Heart left ventricle (tissue), 13 donors: ENCODE results near the gene CIC.
A peak's percentile ranks its signal among the peaks of the same experiment; 100 is the strongest.

Source experiments
- CTCF ChIP-seq, 12 donors: fragments of 200-600 bp; sonication (generic) in 4 of 12; IDR thresholded peaks; one replicate each; pipeline versions ENCODE4 v1.5.0 to v1.8.0; 2018 to 2022; ENCODE audit warnings: antibody characterized with exemption in 12 of 12, mild to moderate bottlenecking in 5 of 12
- POLR2A ChIP-seq, 2 donors: fragments of 450-650 bp; IDR thresholded peaks; one replicate each; pipeline ENCODE4 v1.6.1; 2017; ENCODE audit warnings: antibody characterized with exemption in 2 of 2, mild to moderate bottlenecking in 2 of 2, moderate library complexity in 2 of 2
- donor health status: ischemic (EF 13 %, LVEDD 7.1; RV severe dilation, severe dysfunction).
- donor health status: DM: no; HTN: yes; CAD: no.
- donor health status: DM: no; HTN: no; CAD: no.
- donor health status: ischemic (EF 25% LVEDD 6.9; RV normal size, moderate dysfunction).
- donor health status: ischemic (EF 25% LVEDD 5.7; RV mildly dilated, moderate dysfunction).
- donor health status: ischemic (EF 35%, LVEDD 5.7; RV mildly dilated, moderate dysfunction).
- donor health status: nonischemic (EF 11% LVEDD 7.7; RV severe dilation, severe dysfunction).
- donor health status: DM: yes; HTN: yes; CAD: no.
- donor health status: PGD.
- donor health status: ischemic (EF 29% LVEDD 5.4; RV normal size, mild dysfunction).
- donor health status: nonischemic (EF 23%, LVEDD 6.1; RV moderate dilation, normal function).

GRCh38 chr19:42219812-42220750 is 49.0 kb upstream of the CIC start, which contains the start of gene ZNF526:
- TF ChIP-seq POLR2A (IDR thresholded peaks at IDR 0.05) (peak in 1 of 2 donors; percentile 83), CTCF (IDR thresholded peaks at IDR 0.05) (peak in 1 of 12 donors; percentile 5)
